Body of pancreas (tissue), 4 donors: ENCODE measurements around the gene CCDC141. TPM values are rescaled to one million over a fixed set of nuclear protein-coding genes. Genes with fewer than 3 reads are reported as not detected.

Source experiments
- ATAC-seq: fragments of 150-250 bp; one replicate; pipeline ENCODE4 v1.9.1; 2016
- DNase-seq, 4 donors: peaks; one replicate each; pipeline ENCODE4 v3.0.0-alpha.2; 2019
- H3K27ac ChIP-seq, 4 donors: fragments of 200-600 bp; sonication (generic); 1 replicate in 3 of 4; 2 replicates in 1 of 4; pipeline versions ENCODE4 v1.5.1 to v1.6.1; 2016 to 2019; ENCODE audit warnings: mild to moderate bottlenecking in 1 of 4, mixed read lengths in 1 of 4, moderate library complexity in 1 of 4
- H3K27me3 ChIP-seq, 2 donors: fragments of 200-600 bp; sonication (generic); one replicate each; pipeline ENCODE4 v1.6.0; 2016; ENCODE audit warnings: mild to moderate bottlenecking in 1 of 2
- H3K36me3 ChIP-seq, 2 donors: fragments of 200-600 bp; sonication (generic); replicated peaks in 1 of 2; 2 replicates each; pipeline ENCODE4 v1.5.1; 2016; ENCODE audit warnings: low read depth in 2 of 2; ENCODE audit not compliant: insufficient read depth in 1 of 2
- H3K4me1 ChIP-seq: fragments of 200-600 bp; sonication (generic); one replicate; pipeline ENCODE4 v1.6.0; 2016
- H3K4me3 ChIP-seq, 2 donors: fragments of 200-600 bp; sonication (generic); 1 replicate in 1 of 2; 2 replicates in 1 of 2; pipeline ENCODE4 v1.5.1; 2016 to 2019
- H3K9me3 ChIP-seq, 3 donors: fragments of 200-600 bp; sonication (generic); 1 replicate in 2 of 3; 2 replicates in 1 of 3; pipeline ENCODE4 v1.5.1; 2016
- CTCF ChIP-seq, 7 experiments: fragments of 450-650 bp in 4 of 7; fragments of 200-600 bp in 3 of 7; sonication (generic) in 3 of 7; IDR thresholded peaks; one replicate each; pipeline ENCODE4 v1.5.1; 2016 to 2019; ENCODE audit warnings: antibody characterized with exemption in 7 of 7
- POLR2A ChIP-seq, 3 donors: fragments of 450-650 bp; IDR thresholded peaks; one replicate each; pipeline ENCODE4 v1.6.1; 2016; ENCODE audit warnings: antibody characterized with exemption in 3 of 3, mild to moderate bottlenecking in 2 of 3
- WGBS, 2 donors: methylation state at CpG; one replicate each; pipeline ENCODE4 v1.1.5; 2017; 5-methylcytosine and 5-hydroxymethylcytosine counted together
- intact Hi-C: fragments of 100-400 bp; cut with DNase I; formaldehyde crosslinking; loops from one replicate; pipeline ENCODE4 v1.15.1; 2023
- total RNA-seq, 2 donors: library from RNA; depleted of rRNA; stranded (reverse); fragments of >200 nt; gene quantifications; one replicate each; pipeline ENCODE4 v1.1.0, GENCODE V29; 2016

CCDC141 gene
- total RNA-seq, 2 donors from 2014 or later = 13.7 to 19.4 TPM

DNA sequence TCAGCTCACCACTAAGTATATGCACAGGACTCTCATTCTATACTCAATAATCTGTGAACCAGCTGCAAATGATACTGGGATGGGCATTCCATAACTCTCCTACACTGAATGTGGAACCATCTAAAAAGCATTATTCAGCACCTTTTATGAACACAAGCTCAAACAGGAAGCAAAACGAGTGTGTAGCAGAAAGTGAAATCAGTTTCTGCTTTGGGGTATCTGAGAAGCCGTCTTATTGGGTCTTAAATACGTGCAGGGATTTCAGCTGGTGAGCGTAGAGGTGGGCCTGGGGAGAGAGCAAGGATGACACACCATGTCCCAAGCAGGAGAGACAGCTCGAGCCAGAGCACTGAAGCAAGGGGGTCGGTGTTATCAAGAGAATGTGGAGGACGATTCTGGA, 122.8 kb downstream of the CCDC141 start:
- no peak for TF ChIP-seq CTCF (IDR thresholded peaks at IDR 0.05)
- TF ChIP-seq POLR2A (IDR thresholded peaks at IDR 0.05) = no peak
- no peaks in the 10 kb centered on the region for H3K36me3 ChIP-seq
- DNase-seq (no peak), ATAC-seq (no peak)
- no peaks in the 10 kb centered on the region for H3K9me3 ChIP-seq
- H3K27me3 ChIP-seq = no peaks in the 10 kb centered on the region
- peaks cover 6% of the 10 kb centered on the region for H3K4me1 ChIP-seq
- H3K4me3 ChIP-seq = no peak overlapping the region
- no peak overlapping the region for H3K27ac ChIP-seq
- 59 to 77% methylated on average over 7 of the region's 7 CpGs for WGBS, 2 donors
- intact Hi-C loops = no loop called here

DNA sequence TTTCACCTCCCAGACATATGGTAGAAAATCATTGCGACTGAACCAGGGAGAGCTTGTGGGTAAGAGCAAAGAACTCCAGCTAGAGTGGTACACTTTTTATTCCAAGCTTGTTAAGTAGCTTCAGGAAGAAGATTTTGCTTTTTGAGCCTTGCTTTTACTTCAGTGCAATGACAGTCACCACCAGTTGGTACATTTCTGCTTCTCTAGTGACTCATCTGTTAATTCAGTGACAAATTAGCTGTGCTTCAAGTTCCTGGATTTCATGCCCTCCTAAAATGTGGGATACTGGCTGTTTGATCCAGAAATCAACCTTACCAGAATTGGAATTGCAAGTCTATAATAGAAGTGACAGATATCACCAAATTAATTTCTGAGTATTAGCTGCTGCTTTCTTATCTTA, 125.1 kb downstream of the CCDC141 start:
- Histone ChIP-seq H3K27ac (no peak overlapping the region), H3K4me3 (no peak overlapping the region), H3K9me3 (no peaks in the 10 kb centered on the region), H3K36me3 (no peaks in the 10 kb centered on the region), H3K4me1 (peaks cover 6% of the 10 kb centered on the region), H3K27me3 (no peaks in the 10 kb centered on the region)
- WGBS, 2 donors = 77 to 86% methylated on average over 1 of the region's 1 CpG
- ATAC-seq (no peak), DNase-seq (no peak)
- intact Hi-C loops = no loop called here
- TF ChIP-seq CTCF (IDR thresholded peaks at IDR 0.05) = no peak
- no peak for TF ChIP-seq POLR2A (IDR thresholded peaks at IDR 0.05)

DNA sequence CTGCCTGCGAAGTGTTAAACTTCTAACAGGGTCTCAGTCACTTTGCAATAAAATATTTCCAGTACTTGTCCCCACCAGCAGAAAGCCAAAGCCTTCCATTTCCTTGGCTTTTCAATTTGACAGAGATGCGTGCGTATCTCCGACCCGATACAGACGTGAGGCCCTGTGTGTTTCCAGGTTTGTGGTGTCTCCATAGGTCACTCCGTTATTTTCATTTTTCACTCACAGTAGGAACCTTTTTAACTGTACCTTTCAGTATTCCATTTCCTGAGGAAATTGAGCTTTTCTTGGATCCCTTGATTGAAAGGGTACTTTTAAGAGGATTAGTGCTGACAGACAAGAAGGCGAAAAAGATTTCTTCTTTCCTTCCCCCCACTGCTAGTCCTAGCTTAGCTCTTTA, 126.4 kb downstream of the CCDC141 start:
- ATAC-seq (no peak), DNase-seq (no peak)
- Histone ChIP-seq H3K4me3 (no peak overlapping the region), H3K4me1 (peaks cover 6% of the 10 kb centered on the region), H3K9me3 (no peaks in the 10 kb centered on the region), H3K27ac (no peak overlapping the region), H3K27me3 (no peaks in the 10 kb centered on the region), H3K36me3 (no peaks in the 10 kb centered on the region)
- intact Hi-C loops = no loop called here
- TF ChIP-seq POLR2A (IDR thresholded peaks at IDR 0.05) (no peak), CTCF (IDR thresholded peaks at IDR 0.05) (no peak)
- 96 to 97% methylated on average over 8 of the region's 8 CpGs for WGBS, 2 donors

DNA sequence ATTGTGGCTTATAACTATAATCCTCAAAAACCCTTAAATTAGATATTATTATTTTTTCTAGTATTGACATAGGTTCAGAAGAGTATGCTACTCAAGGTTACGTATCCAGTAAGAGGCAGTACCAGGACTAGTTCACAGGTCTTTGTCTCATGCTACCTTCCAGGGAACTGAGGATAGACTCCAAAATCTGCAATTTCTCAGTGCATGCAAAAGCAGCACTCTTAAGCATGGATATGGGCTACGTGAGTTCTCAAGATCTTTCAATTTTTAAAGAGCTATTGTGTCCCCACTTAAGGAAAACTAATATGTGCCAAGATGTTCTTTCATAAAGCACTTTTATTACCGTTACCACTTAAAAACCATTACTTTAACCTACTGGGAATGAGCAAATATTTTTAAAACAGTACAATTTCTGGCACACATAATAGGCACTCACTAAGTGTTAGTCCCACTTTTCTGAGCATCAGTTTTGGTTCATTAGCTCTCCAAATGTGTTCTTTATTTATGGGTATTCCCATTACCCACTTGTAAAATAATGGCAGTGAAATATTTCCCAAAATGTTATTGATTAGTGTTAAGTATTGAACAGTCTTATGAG, 128.9 kb downstream of the CCDC141 start:
- ATAC-seq = no peak
- no peaks in the 10 kb centered on the region for H3K36me3 ChIP-seq
- intact Hi-C loops = no loop called here
- H3K27ac ChIP-seq = no peak overlapping the region
- no peak overlapping the region for H3K4me3 ChIP-seq
- DNase-seq = no peak
- TF ChIP-seq CTCF (IDR thresholded peaks at IDR 0.05) = no peak
- TF ChIP-seq POLR2A (IDR thresholded peaks at IDR 0.05) = no peak
- WGBS, 2 donors = 67 to 86% methylated on average over 3 of the region's 3 CpGs
- peaks cover 6% of the 10 kb centered on the region for H3K4me1 ChIP-seq
- H3K27me3 ChIP-seq = no peaks in the 10 kb centered on the region
- no peaks in the 10 kb centered on the region for H3K9me3 ChIP-seq

DNA sequence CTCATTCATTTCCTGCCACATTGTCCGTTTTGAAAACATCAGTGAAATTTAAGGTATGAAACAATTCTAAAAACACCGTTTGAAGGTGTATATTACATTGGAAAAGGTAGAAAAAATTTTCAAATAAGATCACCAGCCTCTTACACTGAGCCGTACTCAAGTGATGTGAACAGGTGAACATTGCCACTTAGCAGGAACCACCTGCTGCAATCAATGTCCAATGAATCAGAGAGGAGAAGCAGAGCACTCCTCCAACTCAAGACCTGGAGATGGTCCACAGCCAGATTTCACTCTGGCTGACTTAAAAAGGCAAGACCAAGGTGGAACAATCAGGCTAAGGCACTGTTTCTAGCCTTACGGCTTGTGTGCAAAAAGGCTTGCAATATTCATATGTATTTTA, 132.4 kb downstream of the CCDC141 start:
- intact Hi-C loops = loop anchor here (5.0 kb wide), 1 partner anchor 120 kb away; no protein-coding TSS in a partner anchor
- DNase-seq = no peak
- no peaks in the 10 kb centered on the region for H3K9me3 ChIP-seq
- no peak overlapping the region for H3K4me3 ChIP-seq
- H3K4me1 ChIP-seq = peaks cover 3% of the 10 kb centered on the region
- no peak for ATAC-seq
- no peaks in the 10 kb centered on the region for H3K36me3 ChIP-seq
- WGBS, 2 donors = 69 to 77% methylated on average over 4 of the region's 4 CpGs
- TF ChIP-seq POLR2A (IDR thresholded peaks at IDR 0.05) (no peak), CTCF (IDR thresholded peaks at IDR 0.05) (no peak)
- no peak overlapping the region for H3K27ac ChIP-seq
- H3K27me3 ChIP-seq = no peaks in the 10 kb centered on the region
